Thyroid gland (tissue), 4 donors: Measurements from ENCODE around the gene SLC4A1AP.

ENCODE experiments used
- POLR2A ChIP-seq, 2 donors: fragments of 450-650 bp; IDR thresholded peaks; one replicate each; pipeline ENCODE4 v1.6.1; 2017; ENCODE audit warnings: antibody characterized with exemption in 2 of 2, mild to moderate bottlenecking in 2 of 2, moderate library complexity in 1 of 2
- TF ChIP-seq, protein P1 (sequence below), 6 experiments: fragments of 200-600 bp in 3 of 6; fragments of 450-650 bp in 3 of 6; sonication (generic) in 3 of 6; IDR thresholded peaks; one replicate each; pipeline ENCODE4 v1.5.1; 2016 to 2019; ENCODE audit warnings: antibody characterized with exemption in 6 of 6, mild to moderate bottlenecking in 2 of 6, inconsistent platforms in 1 of 6, moderate library complexity in 1 of 6

DNA sequence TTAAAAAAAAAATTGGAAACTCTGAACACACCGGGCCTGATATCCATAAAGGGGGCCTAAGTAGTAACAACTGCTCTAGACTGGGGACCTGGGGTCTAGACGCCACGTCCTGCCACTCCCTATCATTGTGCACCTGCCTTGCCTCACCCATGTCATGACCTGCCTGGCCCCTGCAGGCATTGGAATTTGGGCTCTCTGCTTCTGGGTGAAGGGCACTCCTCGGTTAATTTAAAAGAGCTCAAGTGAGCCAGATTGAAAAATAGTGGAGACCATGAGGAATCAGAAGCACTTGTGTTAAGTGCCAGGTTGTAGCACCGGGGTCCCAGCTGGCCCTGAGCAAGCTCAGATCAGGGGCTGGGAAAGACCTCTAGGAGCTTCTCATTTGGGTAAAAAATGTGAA, 48.1 kb downstream of the SLC4A1AP start:
- TF ChIP-seq, protein P1, sequence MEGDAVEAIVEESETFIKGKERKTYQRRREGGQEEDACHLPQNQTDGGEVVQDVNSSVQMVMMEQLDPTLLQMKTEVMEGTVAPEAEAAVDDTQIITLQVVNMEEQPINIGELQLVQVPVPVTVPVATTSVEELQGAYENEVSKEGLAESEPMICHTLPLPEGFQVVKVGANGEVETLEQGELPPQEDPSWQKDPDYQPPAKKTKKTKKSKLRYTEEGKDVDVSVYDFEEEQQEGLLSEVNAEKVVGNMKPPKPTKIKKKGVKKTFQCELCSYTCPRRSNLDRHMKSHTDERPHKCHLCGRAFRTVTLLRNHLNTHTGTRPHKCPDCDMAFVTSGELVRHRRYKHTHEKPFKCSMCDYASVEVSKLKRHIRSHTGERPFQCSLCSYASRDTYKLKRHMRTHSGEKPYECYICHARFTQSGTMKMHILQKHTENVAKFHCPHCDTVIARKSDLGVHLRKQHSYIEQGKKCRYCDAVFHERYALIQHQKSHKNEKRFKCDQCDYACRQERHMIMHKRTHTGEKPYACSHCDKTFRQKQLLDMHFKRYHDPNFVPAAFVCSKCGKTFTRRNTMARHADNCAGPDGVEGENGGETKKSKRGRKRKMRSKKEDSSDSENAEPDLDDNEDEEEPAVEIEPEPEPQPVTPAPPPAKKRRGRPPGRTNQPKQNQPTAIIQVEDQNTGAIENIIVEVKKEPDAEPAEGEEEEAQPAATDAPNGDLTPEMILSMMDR (IDR thresholded peaks at IDR 0.05), result no peak
- no peak for TF ChIP-seq POLR2A (IDR thresholded peaks at IDR 0.05)
